ENCODE measurements around the gene MOCOS.

The MOCOS gene

DNA sequence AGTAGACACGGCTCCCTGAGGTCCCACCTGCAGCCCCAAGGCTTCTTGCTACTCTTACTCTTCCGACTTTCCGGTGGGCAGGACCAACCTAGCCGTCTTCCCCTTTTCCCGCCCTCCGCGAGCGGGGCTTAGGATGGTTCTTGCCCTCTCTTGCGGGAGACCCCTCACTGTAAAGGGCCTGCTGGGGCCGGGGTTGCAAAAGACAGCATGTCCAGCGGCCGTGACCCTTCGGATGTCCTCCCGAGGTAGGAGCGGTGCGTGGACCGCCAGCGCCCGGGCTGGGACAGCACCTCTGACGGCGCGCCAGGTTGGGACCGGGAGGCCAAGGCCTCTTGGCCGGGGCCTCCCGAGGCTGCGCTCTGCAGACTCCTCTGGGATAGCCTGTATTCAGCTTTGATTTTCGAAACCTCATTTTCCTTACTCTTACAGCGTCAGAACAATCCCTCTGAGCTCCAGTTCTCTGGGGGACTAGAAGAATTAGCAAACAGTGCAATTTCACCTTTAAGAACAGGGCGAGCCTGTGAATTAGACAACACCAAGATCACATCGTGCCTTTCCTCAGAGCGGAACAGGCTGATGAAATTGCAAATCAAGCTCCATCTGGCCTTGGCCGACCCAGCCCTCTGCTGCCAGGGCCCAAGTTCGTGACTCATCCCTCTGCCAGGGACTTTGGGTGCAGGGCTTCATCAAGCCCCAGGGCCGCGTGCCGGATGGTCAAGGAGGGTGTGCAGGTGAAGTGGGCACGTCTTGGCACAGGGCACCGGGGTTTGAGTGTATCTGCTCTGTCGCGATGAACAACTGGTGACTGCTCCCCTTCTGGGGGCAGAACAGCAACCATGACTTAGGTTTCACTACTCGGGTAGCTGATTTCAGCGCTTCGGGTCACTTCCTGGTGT, 777 bp downstream of the MOCOS start:
- TF ChIP-seq CREB1 (IDR thresholded peaks at IDR 0.05; ENCODE audit: low read depth) = no peak
- TF ChIP-seq TAF1 (IDR thresholded peaks at IDR 0.05; ENCODE audit: low read depth) = no peak
- TF ChIP-seq ZBTB7A (IDR thresholded peaks at IDR 0.05; ENCODE audit: low read depth) = no peak
- no peak for TF ChIP-seq TEAD4 (IDR thresholded peaks at IDR 0.05)
- TF ChIP-seq RAD21 (IDR thresholded peaks at IDR 0.05; ENCODE audit: low read depth) = no peak
- no peak for TF ChIP-seq EP300 (IDR thresholded peaks at IDR 0.05; ENCODE audit: borderline replicate concordance)
- TF ChIP-seq NFIC (IDR thresholded peaks at IDR 0.05) = no peak
- TF ChIP-seq, protein P1, sequence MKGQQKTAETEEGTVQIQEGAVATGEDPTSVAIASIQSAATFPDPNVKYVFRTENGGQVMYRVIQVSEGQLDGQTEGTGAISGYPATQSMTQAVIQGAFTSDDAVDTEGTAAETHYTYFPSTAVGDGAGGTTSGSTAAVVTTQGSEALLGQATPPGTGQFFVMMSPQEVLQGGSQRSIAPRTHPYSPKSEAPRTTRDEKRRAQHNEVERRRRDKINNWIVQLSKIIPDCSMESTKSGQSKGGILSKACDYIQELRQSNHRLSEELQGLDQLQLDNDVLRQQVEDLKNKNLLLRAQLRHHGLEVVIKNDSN (IDR thresholded peaks at IDR 0.05) = no peak
- TF ChIP-seq, protein P2, sequence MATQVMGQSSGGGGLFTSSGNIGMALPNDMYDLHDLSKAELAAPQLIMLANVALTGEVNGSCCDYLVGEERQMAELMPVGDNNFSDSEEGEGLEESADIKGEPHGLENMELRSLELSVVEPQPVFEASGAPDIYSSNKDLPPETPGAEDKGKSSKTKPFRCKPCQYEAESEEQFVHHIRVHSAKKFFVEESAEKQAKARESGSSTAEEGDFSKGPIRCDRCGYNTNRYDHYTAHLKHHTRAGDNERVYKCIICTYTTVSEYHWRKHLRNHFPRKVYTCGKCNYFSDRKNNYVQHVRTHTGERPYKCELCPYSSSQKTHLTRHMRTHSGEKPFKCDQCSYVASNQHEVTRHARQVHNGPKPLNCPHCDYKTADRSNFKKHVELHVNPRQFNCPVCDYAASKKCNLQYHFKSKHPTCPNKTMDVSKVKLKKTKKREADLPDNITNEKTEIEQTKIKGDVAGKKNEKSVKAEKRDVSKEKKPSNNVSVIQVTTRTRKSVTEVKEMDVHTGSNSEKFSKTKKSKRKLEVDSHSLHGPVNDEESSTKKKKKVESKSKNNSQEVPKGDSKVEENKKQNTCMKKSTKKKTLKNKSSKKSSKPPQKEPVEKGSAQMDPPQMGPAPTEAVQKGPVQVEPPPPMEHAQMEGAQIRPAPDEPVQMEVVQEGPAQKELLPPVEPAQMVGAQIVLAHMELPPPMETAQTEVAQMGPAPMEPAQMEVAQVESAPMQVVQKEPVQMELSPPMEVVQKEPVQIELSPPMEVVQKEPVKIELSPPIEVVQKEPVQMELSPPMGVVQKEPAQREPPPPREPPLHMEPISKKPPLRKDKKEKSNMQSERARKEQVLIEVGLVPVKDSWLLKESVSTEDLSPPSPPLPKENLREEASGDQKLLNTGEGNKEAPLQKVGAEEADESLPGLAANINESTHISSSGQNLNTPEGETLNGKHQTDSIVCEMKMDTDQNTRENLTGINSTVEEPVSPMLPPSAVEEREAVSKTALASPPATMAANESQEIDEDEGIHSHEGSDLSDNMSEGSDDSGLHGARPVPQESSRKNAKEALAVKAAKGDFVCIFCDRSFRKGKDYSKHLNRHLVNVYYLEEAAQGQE (IDR thresholded peaks at IDR 0.05; ENCODE audit: low read depth) = no peak
- TF ChIP-seq EGR1 (IDR thresholded peaks at IDR 0.05) = no peak
- TF ChIP-seq, protein P3, sequence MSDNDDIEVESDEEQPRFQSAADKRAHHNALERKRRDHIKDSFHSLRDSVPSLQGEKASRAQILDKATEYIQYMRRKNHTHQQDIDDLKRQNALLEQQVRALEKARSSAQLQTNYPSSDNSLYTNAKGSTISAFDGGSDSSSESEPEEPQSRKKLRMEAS (IDR thresholded peaks at IDR 0.05) = no peak

DNA sequence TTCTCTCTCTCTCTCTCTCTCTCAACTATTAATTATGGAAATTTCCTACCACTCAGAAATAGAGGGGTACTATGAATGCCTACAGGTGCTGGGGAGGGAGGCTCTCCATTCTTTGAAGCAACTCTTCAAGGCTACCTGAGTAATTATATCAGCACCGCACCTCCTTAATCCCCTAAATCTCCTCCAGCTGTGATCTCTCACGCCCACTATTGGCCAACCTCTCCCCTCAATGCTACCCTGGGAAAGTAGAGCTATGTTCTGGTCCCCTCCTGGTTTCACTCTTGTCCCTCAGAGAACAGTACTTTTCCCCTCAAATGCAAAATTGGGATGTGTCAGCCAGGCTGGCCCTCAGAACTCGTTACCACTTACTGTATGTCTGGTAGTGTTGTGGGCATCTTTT, 1.6 kb downstream of the MOCOS start:
- TF ChIP-seq YY1 (IDR thresholded peaks at IDR 0.05; ENCODE audit: low read depth) (no peak), RAD21 (IDR thresholded peaks at IDR 0.05; ENCODE audit: low read depth) (no peak), TAF1 (IDR thresholded peaks at IDR 0.05; ENCODE audit: low read depth) (no peak)

DNA sequence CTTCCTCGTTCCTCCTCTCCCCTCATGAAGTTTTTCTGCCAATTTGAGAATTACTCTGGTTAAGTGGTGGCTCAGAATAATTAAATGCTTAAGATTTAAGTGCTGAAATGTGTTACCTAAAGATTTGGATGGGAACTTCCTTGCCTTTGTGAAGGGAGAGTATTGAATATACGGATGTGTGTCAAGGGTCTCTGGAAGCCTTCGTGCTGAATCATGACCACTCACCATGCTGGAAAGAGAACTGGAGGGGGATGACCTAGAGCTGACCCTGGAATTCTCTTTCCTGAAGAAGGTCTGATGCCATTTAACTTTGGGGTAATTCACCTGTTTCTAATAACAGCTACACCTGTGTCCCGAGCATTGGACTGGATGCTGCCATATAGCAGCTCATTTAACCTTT, 2.2 kb downstream of the MOCOS start:
- no peak for TF ChIP-seq NFIC (IDR thresholded peaks at IDR 0.05)
- TF ChIP-seq CREB1 (IDR thresholded peaks at IDR 0.05; ENCODE audit: low read depth) = no peak
- no peak for TF ChIP-seq ZBTB7A (IDR thresholded peaks at IDR 0.05; ENCODE audit: low read depth)
- TF ChIP-seq EP300 (IDR thresholded peaks at IDR 0.05; ENCODE audit: borderline replicate concordance) = no peak
- TF ChIP-seq RAD21 (IDR thresholded peaks at IDR 0.05; ENCODE audit: low read depth) = no peak
- TF ChIP-seq EGR1 (IDR thresholded peaks at IDR 0.05) = no peak
- TF ChIP-seq TEAD4 (IDR thresholded peaks at IDR 0.05) = no peak
- no peak for TF ChIP-seq FOXM1 (IDR thresholded peaks at IDR 0.05; ENCODE audit: borderline replicate concordance, low read depth)
- no peak for TF ChIP-seq TCF12 (IDR thresholded peaks at IDR 0.05; ENCODE audit: low read depth)
- no peak for TF ChIP-seq TAF1 (IDR thresholded peaks at IDR 0.05; ENCODE audit: low read depth)

DNA sequence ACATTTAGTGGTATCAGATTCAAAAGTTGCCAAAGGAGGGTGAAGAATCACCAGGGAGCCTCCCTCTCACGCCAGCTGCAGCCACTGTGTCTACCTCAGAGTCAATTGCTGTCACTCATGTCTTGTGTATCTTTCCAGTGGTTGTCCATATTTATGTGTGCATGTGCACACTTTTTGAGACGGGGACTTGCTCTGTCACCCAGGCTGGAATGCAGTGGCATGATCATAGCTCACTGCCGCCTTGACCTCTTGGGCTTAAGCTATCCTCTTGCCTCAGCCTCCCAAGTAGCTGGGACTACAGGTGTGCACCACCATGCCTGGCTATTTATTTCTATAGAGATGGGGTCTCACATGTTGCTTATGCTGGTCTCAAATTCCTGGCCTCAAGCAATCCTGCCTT, 4.0 kb downstream of the MOCOS start:
- TF ChIP-seq ZBTB7A (IDR thresholded peaks at IDR 0.05; ENCODE audit: low read depth) (no peak), RAD21 (IDR thresholded peaks at IDR 0.05; ENCODE audit: low read depth) (no peak)
- TF ChIP-seq, protein P2 (IDR thresholded peaks at IDR 0.05; ENCODE audit: low read depth) = no peak
- TF ChIP-seq, protein P1 (IDR thresholded peaks at IDR 0.05) = no peak

DNA sequence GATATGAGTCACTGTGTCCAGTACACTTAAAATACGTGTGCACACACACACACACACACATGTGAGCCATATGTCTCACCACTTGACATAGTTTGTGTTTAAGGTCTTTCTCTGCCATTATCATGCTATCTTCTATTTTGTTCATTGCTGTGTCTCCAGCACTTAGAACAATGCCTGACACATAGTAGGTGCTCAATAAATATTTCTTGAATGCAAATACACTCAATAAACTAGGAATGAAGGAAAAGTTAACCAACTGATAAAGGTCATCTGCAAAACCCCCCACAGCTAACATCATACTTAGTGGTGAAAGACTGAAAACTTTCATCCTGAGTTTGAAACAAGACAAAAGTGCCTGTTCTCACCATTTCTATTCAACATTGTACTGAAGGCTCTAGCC, 4.4 kb downstream of the MOCOS start:
- TF ChIP-seq TEAD4 (IDR thresholded peaks at IDR 0.05) (no peak), ZBTB7A (IDR thresholded peaks at IDR 0.05; ENCODE audit: low read depth) (no peak), YY1 (IDR thresholded peaks at IDR 0.05; ENCODE audit: low read depth) (no peak), NFIC (IDR thresholded peaks at IDR 0.05) (no peak), TCF12 (IDR thresholded peaks at IDR 0.05; ENCODE audit: low read depth) (no peak), EGR1 (IDR thresholded peaks at IDR 0.05) (no peak), FOXM1 (IDR thresholded peaks at IDR 0.05; ENCODE audit: borderline replicate concordance, low read depth) (no peak), CREB1 (IDR thresholded peaks at IDR 0.05; ENCODE audit: low read depth) (no peak), TAF1 (IDR thresholded peaks at IDR 0.05; ENCODE audit: low read depth) (no peak), EP300 (IDR thresholded peaks at IDR 0.05; ENCODE audit: borderline replicate concordance) (no peak), CEBPB (IDR thresholded peaks at IDR 0.05) (no peak), RAD21 (IDR thresholded peaks at IDR 0.05; ENCODE audit: low read depth) (no peak)
- TF ChIP-seq, protein P3 (IDR thresholded peaks at IDR 0.05) = no peak
- TF ChIP-seq, protein P1 (IDR thresholded peaks at IDR 0.05) = no peak
- TF ChIP-seq, protein P2 (IDR thresholded peaks at IDR 0.05; ENCODE audit: low read depth) = no peak
